ENCODE results near the gene TIMM23.
"Not testable (repeated sequence)": the region's sequence is repeated elsewhere in the genome, so short reads cannot be mapped to it uniquely, and the experiment has no call there.

- TF ChIP-seq CTCF (IDR thresholded peaks at IDR 0.05); USF2 (CRISPR knock-in tag; IDR thresholded peaks at IDR 0.05); ZNF532 (CRISPR knock-in tag; IDR thresholded peaks at IDR 0.05; ENCODE audit: borderline replicate concordance); ZNF671 (CRISPR knock-in tag; IDR thresholded peaks at IDR 0.05): not testable (repeated sequence)
These were observed 14.4 kb upstream of the TIMM23 start for GRCh38 chr10:45957928-45958327.

Measured in WTC11 (cell line).